Measurements from ENCODE around the gene CCDC186. TPM values are rescaled to one million over a fixed set of nuclear protein-coding genes. Genes with fewer than 3 reads are reported as not detected.

CCDC186 gene
- total RNA-seq (18.7 TPM), polyA plus RNA-seq (11.2 TPM)
- long read RNA-seq, donor 1, partial matches to known transcripts = 0 of 1 reads
- long read RNA-seq, donor 1, other reads (novel, unspliced or antisense) = 0 of 1 reads
- long read RNA-seq, donor 2 = 0 reads
- long read RNA-seq, donor 3, partial matches to known transcripts = 0 of 6 reads
- long read RNA-seq, donor 3, other reads (novel, unspliced or antisense) = 0 of 6 reads
- long read RNA-seq, donor 4, partial matches to known transcripts = 0 of 2 reads
- long read RNA-seq, donor 4, other reads (novel, unspliced or antisense) = 0 of 2 reads
- long read RNA-seq, donor 5, transcript CCDC186-202 (2 exons, 1,928 nt) = major isoform, 6 of 11 reads
- long read RNA-seq, donor 5, partial matches to known transcripts = 0 of 11 reads
- long read RNA-seq, donor 5, other reads (novel, unspliced or antisense) = 0 of 11 reads
- long read RNA-seq, donor 6, partial matches to known transcripts = 0 of 5 reads
- long read RNA-seq, donor 6, other reads (novel, unspliced or antisense) = 0 of 5 reads
- long read RNA-seq, donor 7, full-length matches to known transcripts = 8 of 8 reads
- long read RNA-seq, donor 7, partial matches to known transcripts = 0 of 8 reads
- long read RNA-seq, donor 7, other reads (novel, unspliced or antisense) = 0 of 8 reads
- long read RNA-seq, donor 8, partial matches to known transcripts = 0 of 2 reads
- long read RNA-seq, donor 8, other reads (novel, unspliced or antisense) = 0 of 2 reads
- long read RNA-seq, donor 9, full-length matches to known transcripts = 3 of 3 reads
- long read RNA-seq, donor 9, partial matches to known transcripts = 0 of 3 reads
- long read RNA-seq, donor 9, other reads (novel, unspliced or antisense) = 0 of 3 reads
- long read RNA-seq, donor 10, partial matches to known transcripts = 0 of 3 reads
- long read RNA-seq, donor 10, other reads (novel, unspliced or antisense) = 0 of 3 reads

GRCh38 chr10:114173921-114174694 lies at the start of gene CCDC186:
Gene CCDC186 (minus strand): TSS chr10:114174203. CDS start chr10:114163268, 10,935 bp downstream.
- Histone ChIP-seq H3K9me3 (ENCODE audit: control insufficient read depth in 2 of 2, insufficient read depth in 1 of 2, low read length in 1 of 2) (no peaks in the 10 kb centered on the region), H3K27me3 (ENCODE audit: control insufficient read depth in 2 of 2, insufficient read depth in 1 of 2, low read length in 1 of 2) (peaks cover 0 to 4% of the 10 kb centered on the region in 2 donors), H3K27ac (ENCODE audit: low read depth in 1 of 2, low read length in 1 of 2) (peak within 1 kb of the TSS; percentile 89 to 97), H3K36me3 (ENCODE audit: control insufficient read depth in 2 of 2, insufficient read depth in 2 of 2, low read length in 1 of 2) (no peaks in the 10 kb centered on the region), H3K4me3 (ENCODE audit: low read length in 2 of 2) (peak within 1 kb of the TSS; percentile 63 to 97), H3K4me1 (ENCODE audit: control insufficient read depth in 2 of 2, insufficient read depth in 2 of 2, low read length in 2 of 2) (peaks cover 5 to 12% of the 10 kb centered on the region in 2 donors)
- WGBS = under 1% methylated on average over 49 of the region's 49 CpGs
- peak; percentile 82 to 98 (median 93) for DNase-seq (ENCODE audit: low read depth in 6 of 9, low spot score in 9 of 9)

GRCh38 chr10:114223066-114223465 lies 49.1 kb upstream of the CCDC186 start:
- no peaks in the 10 kb centered on the region for H3K4me1 ChIP-seq (ENCODE audit: control insufficient read depth in 2 of 2, insufficient read depth in 2 of 2, low read length in 2 of 2)
- DNase-seq (ENCODE audit: low read depth in 6 of 9, low spot score in 9 of 9) = no peak
- peaks cover 0 to 3% of the 10 kb centered on the region in 2 donors for H3K27me3 ChIP-seq (ENCODE audit: control insufficient read depth in 2 of 2, insufficient read depth in 1 of 2, low read length in 1 of 2)
- 96% methylated on average over 4 of the region's 4 CpGs for WGBS
- H3K36me3 ChIP-seq (ENCODE audit: control insufficient read depth in 2 of 2, insufficient read depth in 2 of 2, low read length in 1 of 2) = no peaks in the 10 kb centered on the region
- no peak overlapping the region for H3K27ac ChIP-seq (ENCODE audit: low read depth in 1 of 2, low read length in 1 of 2)
- H3K9me3 ChIP-seq (ENCODE audit: control insufficient read depth in 2 of 2, insufficient read depth in 1 of 2, low read length in 1 of 2) = no peaks in the 10 kb centered on the region
- H3K4me3 ChIP-seq (ENCODE audit: low read length in 2 of 2) = no peak overlapping the region

GRCh38 chr10:114221235-114221634 lies 47.2 kb upstream of the CCDC186 start:
- 95% methylated on average over 4 of the region's 4 CpGs for WGBS

DNA sequence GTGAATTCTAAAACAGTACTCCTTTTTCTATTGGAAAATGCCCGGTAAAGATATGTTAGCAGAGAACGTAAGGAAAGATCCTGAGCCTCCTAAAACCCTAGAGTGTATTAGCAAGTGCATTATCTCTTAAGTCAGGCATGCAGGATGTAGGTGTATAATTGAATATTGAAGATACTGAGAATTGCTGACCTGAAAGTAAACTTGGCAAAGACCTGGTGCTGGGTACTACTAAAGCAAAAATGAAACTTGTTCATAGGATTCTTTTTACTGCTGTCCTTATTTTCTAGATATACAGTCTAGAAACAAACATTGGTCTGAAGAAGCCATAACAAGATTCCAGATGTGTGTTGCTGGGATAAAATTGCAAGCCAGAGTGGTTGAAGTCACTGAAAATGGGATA lies 46.3 kb upstream of the CCDC186 start:
- WGBS = 96% methylated on average over 2 of the region's 2 CpGs
- no peaks in the 10 kb centered on the region for H3K9me3 ChIP-seq (ENCODE audit: control insufficient read depth in 2 of 2, insufficient read depth in 1 of 2, low read length in 1 of 2)
- H3K27me3 ChIP-seq (ENCODE audit: control insufficient read depth in 2 of 2, insufficient read depth in 1 of 2, low read length in 1 of 2) = peaks cover 0 to 3% of the 10 kb centered on the region in 2 donors
- H3K4me3 ChIP-seq (ENCODE audit: low read length in 2 of 2) = no peak overlapping the region
- no peaks in the 10 kb centered on the region for H3K4me1 ChIP-seq (ENCODE audit: control insufficient read depth in 2 of 2, insufficient read depth in 2 of 2, low read length in 2 of 2)
- no peaks in the 10 kb centered on the region for H3K36me3 ChIP-seq (ENCODE audit: control insufficient read depth in 2 of 2, insufficient read depth in 2 of 2, low read length in 1 of 2)
- H3K27ac ChIP-seq (ENCODE audit: low read depth in 1 of 2, low read length in 1 of 2) = no peak overlapping the region
- no peak for DNase-seq (ENCODE audit: low read depth in 6 of 9, low spot score in 9 of 9)

More at GRCh38 chr10:114221235-114221634, 47.2 kb upstream of the CCDC186 start:
- Histone ChIP-seq H3K4me3 (ENCODE audit: low read length in 2 of 2) (no peak overlapping the region), H3K9me3 (ENCODE audit: control insufficient read depth in 2 of 2, insufficient read depth in 1 of 2, low read length in 1 of 2) (no peaks in the 10 kb centered on the region), H3K27me3 (ENCODE audit: control insufficient read depth in 2 of 2, insufficient read depth in 1 of 2, low read length in 1 of 2) (peaks cover 0 to 3% of the 10 kb centered on the region in 2 donors), H3K27ac (ENCODE audit: low read depth in 1 of 2, low read length in 1 of 2) (no peak overlapping the region), H3K36me3 (ENCODE audit: control insufficient read depth in 2 of 2, insufficient read depth in 2 of 2, low read length in 1 of 2) (no peaks in the 10 kb centered on the region), H3K4me1 (ENCODE audit: control insufficient read depth in 2 of 2, insufficient read depth in 2 of 2, low read length in 2 of 2) (no peaks in the 10 kb centered on the region)
- DNase-seq (ENCODE audit: low read depth in 6 of 9, low spot score in 9 of 9) = no peak

DNA sequence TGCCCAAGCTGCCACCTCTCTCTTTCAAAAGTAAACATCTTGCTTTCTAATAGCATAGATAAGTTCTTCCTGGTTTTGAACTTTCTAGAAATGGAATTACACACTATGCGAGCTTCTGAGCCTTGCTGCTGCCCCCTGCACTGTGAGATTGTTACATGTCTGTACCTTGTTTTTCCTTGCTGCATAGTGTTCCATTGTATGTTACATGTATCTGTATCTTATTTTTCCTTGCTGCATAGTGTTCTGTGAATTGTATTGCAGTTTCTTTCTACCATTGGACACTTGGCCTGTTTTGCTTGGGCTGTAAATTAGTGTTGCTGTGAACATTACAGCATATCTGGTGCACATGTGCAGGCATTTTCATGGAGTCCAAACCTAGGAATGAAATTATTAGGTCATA lies 41.0 kb upstream of the CCDC186 start:
- no peak for DNase-seq (ENCODE audit: low read depth in 6 of 9, low spot score in 9 of 9)
- Histone ChIP-seq H3K4me1 (ENCODE audit: control insufficient read depth in 2 of 2, insufficient read depth in 2 of 2, low read length in 2 of 2) (no peaks in the 10 kb centered on the region), H3K36me3 (ENCODE audit: control insufficient read depth in 2 of 2, insufficient read depth in 2 of 2, low read length in 1 of 2) (no peaks in the 10 kb centered on the region), H3K9me3 (ENCODE audit: control insufficient read depth in 2 of 2, insufficient read depth in 1 of 2, low read length in 1 of 2) (no peaks in the 10 kb centered on the region), H3K27ac (ENCODE audit: low read depth in 1 of 2, low read length in 1 of 2) (no peak overlapping the region), H3K4me3 (ENCODE audit: low read length in 2 of 2) (no peak overlapping the region), H3K27me3 (ENCODE audit: control insufficient read depth in 2 of 2, insufficient read depth in 1 of 2, low read length in 1 of 2) (no peaks in the 10 kb centered on the region)
- WGBS = 95% methylated on average over 1 of the region's 1 CpG

- no peak for DNase-seq (ENCODE audit: low read depth in 6 of 9, low spot score in 9 of 9)
- 96% methylated on average over 2 of the region's 2 CpGs for WGBS
- Histone ChIP-seq H3K4me1 (ENCODE audit: control insufficient read depth in 2 of 2, insufficient read depth in 2 of 2, low read length in 2 of 2) (no peaks in the 10 kb centered on the region), H3K27ac (ENCODE audit: low read depth in 1 of 2, low read length in 1 of 2) (no peak overlapping the region), H3K4me3 (ENCODE audit: low read length in 2 of 2) (no peak overlapping the region), H3K27me3 (ENCODE audit: control insufficient read depth in 2 of 2, insufficient read depth in 1 of 2, low read length in 1 of 2) (no peaks in the 10 kb centered on the region), H3K36me3 (ENCODE audit: control insufficient read depth in 2 of 2, insufficient read depth in 2 of 2, low read length in 1 of 2) (no peaks in the 10 kb centered on the region), H3K9me3 (ENCODE audit: control insufficient read depth in 2 of 2, insufficient read depth in 1 of 2, low read length in 1 of 2) (no peaks in the 10 kb centered on the region)
These were observed 38.1 kb upstream of the CCDC186 start for GRCh38 chr10:114212153-114212552.

GRCh38 chr10:114208351-114208750 lies 34.3 kb upstream of the CCDC186 start:
- 98% methylated on average over 2 of the region's 2 CpGs for WGBS
- Histone ChIP-seq H3K27me3 (ENCODE audit: control insufficient read depth in 2 of 2, insufficient read depth in 1 of 2, low read length in 1 of 2) (no peaks in the 10 kb centered on the region), H3K9me3 (ENCODE audit: control insufficient read depth in 2 of 2, insufficient read depth in 1 of 2, low read length in 1 of 2) (no peaks in the 10 kb centered on the region), H3K27ac (ENCODE audit: low read depth in 1 of 2, low read length in 1 of 2) (no peak overlapping the region), H3K4me3 (ENCODE audit: low read length in 2 of 2) (no peak overlapping the region), H3K4me1 (ENCODE audit: control insufficient read depth in 2 of 2, insufficient read depth in 2 of 2, low read length in 2 of 2) (no peaks in the 10 kb centered on the region), H3K36me3 (ENCODE audit: control insufficient read depth in 2 of 2, insufficient read depth in 2 of 2, low read length in 1 of 2) (no peaks in the 10 kb centered on the region)
- no peak for DNase-seq (ENCODE audit: low read depth in 6 of 9, low spot score in 9 of 9)

- no peak overlapping the region for H3K4me3 ChIP-seq (ENCODE audit: low read length in 2 of 2)
- 99% methylated on average over 1 of the region's 1 CpG for WGBS
- no peaks in the 10 kb centered on the region for H3K36me3 ChIP-seq (ENCODE audit: control insufficient read depth in 2 of 2, insufficient read depth in 2 of 2, low read length in 1 of 2)
- no peaks in the 10 kb centered on the region for H3K27me3 ChIP-seq (ENCODE audit: control insufficient read depth in 2 of 2, insufficient read depth in 1 of 2, low read length in 1 of 2)
- no peaks in the 10 kb centered on the region for H3K9me3 ChIP-seq (ENCODE audit: control insufficient read depth in 2 of 2, insufficient read depth in 1 of 2, low read length in 1 of 2)
- no peak for DNase-seq (ENCODE audit: low read depth in 6 of 9, low spot score in 9 of 9)
- no peaks in the 10 kb centered on the region for H3K4me1 ChIP-seq (ENCODE audit: control insufficient read depth in 2 of 2, insufficient read depth in 2 of 2, low read length in 2 of 2)
- no peak overlapping the region for H3K27ac ChIP-seq (ENCODE audit: low read depth in 1 of 2, low read length in 1 of 2)
These were observed 33.3 kb upstream of the CCDC186 start for GRCh38 chr10:114207349-114207748.

Measured in thymus (tissue), 14 donors.